AG04449 (cell line): Measurements from ENCODE around the gene KCNJ6.
A peak's percentile ranks its signal among the peaks of the same experiment; 100 is the strongest.

ENCODE experiments used
- CTCF ChIA-PET: fragments of 350-600 bp; formaldehyde crosslinking; extraction: SDS; loops from one replicate; lab custom pipeline; 2021; ENCODE audit warnings: antibody characterized with exemption; lab: Yijun Ruan, JAX
- POLR2A ChIA-PET: fragments of 400-600, 350-600 bp; formaldehyde crosslinking; extraction: SDS; loops from one replicate; lab custom pipeline; 2020; ENCODE audit warnings: antibody characterized with exemption, inconsistent platforms; lab: Yijun Ruan, JAX
- DNase-seq: peaks from one replicate; pipeline ENCODE4 v3.0.0-alpha.2; 2010; ENCODE audit warnings: low read depth, low spot score
- H3K4me3 ChIP-seq: 2 replicates; pipeline ENCODE4 v1.5.1; 2011; ENCODE audit warnings: low read depth, mild to moderate bottlenecking, control low read depth, low read length
- TF ChIP-seq, protein P1 (sequence below): IDR thresholded peaks from one replicate; pipeline ENCODE4 v1.5.1; 2011; ENCODE audit warnings: mild to moderate bottlenecking, moderate library complexity, low read length, control low read depth, inconsistent platforms; ENCODE audit not compliant: insufficient read depth; ENCODE audit errors: missing control alignments

KCNJ6 gene

DNA sequence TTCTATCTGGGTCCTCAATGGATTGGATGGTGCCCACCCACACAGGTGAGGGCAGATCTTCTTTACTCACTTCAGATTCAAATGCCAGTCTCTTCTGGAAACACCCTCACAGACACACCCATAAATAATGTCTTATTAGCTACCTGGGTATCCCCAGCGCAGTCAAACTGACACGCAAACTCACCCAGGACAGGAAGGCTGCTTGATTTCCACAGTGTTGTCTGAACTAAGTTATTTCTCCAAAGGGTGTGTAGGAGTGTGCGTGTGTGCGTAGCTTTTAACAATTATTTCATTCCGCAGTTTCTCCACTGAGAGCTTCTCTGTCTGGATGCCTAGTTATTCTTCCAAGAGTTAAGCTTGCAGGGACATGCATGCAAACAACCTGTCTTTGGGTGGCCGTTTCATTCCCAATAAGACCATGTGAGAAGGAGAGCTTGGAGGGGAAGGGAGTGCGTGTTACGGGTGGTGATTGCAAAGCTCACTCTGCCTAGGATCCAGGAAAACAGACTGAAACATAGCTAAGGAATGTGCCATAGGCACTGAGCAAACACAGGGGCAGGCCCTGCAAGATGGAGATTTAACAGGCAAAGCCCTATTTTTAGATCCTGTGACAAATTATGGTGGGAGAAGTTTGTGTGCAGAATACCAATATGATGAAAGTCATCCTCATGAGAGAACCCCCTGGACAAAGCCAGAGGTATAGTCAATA is 280.0 kb downstream of the KCNJ6 start:
- no peak overlapping the region for H3K4me3 ChIP-seq
- DNase-seq, result peak; percentile 79
- TF ChIP-seq, protein P1, sequence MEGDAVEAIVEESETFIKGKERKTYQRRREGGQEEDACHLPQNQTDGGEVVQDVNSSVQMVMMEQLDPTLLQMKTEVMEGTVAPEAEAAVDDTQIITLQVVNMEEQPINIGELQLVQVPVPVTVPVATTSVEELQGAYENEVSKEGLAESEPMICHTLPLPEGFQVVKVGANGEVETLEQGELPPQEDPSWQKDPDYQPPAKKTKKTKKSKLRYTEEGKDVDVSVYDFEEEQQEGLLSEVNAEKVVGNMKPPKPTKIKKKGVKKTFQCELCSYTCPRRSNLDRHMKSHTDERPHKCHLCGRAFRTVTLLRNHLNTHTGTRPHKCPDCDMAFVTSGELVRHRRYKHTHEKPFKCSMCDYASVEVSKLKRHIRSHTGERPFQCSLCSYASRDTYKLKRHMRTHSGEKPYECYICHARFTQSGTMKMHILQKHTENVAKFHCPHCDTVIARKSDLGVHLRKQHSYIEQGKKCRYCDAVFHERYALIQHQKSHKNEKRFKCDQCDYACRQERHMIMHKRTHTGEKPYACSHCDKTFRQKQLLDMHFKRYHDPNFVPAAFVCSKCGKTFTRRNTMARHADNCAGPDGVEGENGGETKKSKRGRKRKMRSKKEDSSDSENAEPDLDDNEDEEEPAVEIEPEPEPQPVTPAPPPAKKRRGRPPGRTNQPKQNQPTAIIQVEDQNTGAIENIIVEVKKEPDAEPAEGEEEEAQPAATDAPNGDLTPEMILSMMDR, result no peak
- POLR2A ChIA-PET, result interaction anchor here (0.7 kb wide), 1 partner anchor 72 kb away, joined by 3 read pairs; no protein-coding TSS in a partner anchor
- CTCF ChIA-PET, result interaction anchor here (0.9 to 1.3 kb wide), 3 partner anchors 39 to 716 kb away, joined by 3 read pairs; no protein-coding TSS in a partner anchor

DNA sequence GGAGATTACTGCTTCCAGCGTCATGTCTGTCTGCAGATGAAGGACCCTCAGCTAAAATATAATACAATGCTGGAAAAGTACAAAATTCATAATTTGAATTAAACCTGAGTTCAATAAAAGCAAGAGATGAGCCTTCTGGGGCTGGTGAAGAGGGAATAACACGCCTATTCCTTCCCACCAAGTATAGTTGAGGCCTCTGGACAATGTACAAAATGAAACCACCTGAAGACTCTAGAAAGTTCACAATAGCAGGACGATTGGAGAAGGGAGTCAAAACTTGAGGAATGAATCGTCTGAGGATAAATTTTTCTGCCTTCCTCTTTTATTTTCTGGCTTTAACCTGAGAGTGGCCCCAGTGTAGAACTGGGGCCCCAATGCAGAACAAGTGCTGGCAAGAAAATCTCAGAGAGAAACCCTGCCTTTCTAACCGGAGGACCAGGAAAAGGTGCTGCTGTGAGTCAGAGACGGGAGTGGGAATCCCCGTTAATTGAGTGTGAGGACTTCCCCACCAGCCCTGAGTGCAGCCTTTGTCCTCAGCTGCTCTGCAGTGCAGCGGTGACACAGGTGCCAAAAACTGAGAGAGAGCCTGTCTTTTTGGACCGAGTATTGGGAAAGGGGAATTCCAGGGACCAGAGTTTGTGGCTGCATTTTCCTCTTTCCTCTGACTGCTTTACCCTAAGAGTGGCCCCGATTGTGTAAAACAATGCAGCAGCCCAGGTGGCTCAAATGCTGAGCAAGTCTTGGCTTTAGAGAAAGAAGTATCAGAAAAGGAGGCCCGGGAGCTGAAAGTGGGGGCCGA is 284.7 kb downstream of the KCNJ6 start:
- no peak overlapping the region for H3K4me3 ChIP-seq
- TF ChIP-seq, protein P1, result no peak
- POLR2A ChIA-PET, result no interaction called here
- CTCF ChIA-PET, result interaction anchor here (1.0 kb wide), 1 partner anchor 69 kb away, joined by 3 read pairs; no protein-coding TSS in a partner anchor
- no peak for DNase-seq

DNA sequence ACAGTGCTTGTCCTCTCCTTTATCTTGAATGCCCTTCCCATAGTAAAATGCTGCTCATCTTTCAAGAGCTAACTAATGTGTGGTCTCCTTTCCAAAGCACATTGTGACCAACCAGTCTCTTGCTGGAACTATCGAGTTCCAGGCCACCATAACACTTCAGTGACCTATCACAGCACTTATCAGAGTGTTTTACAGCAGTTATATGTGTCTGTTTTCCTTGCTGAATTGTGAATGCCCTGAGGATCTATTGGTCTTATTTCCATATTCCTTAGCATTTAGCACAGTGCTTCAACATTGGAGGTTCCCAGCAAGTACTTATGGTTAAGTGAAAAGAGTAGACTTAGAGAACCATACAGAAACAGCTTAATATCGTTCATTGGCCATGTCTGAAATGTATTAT is 285.4 kb downstream of the KCNJ6 start:
- DNase-seq, result no peak
- TF ChIP-seq, protein P1, result no peak
- H3K4me3 ChIP-seq, result no peak overlapping the region
- POLR2A ChIA-PET, result no interaction called here
- CTCF ChIA-PET, result interaction anchor here (1.0 kb wide), 1 partner anchor 70 kb away, joined by 3 read pairs; no protein-coding TSS in a partner anchor

DNA sequence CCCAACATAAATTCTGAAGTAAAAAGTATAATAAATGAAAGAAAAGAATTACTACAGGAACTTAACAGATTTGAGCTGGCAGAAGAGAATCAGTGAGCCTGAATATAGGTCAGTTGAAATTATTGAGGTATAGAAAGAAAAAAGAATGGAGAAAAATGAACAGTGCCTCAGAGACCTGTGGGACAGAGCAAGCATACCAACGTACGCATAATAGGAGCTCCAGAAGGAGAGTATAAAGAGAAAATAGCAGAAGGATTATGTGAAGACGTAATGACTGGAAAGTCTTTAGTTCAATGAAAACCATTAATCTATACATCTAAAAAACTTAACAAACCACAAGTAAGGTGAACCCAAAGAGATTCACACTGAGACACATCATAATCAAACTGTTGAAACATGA is 287.9 kb downstream of the KCNJ6 start:
- TF ChIP-seq, protein P1, result no peak
- DNase-seq, result no peak
- ChIA-PET POLR2A (no interaction called here), CTCF (no interaction called here)
- no peak overlapping the region for H3K4me3 ChIP-seq

DNA sequence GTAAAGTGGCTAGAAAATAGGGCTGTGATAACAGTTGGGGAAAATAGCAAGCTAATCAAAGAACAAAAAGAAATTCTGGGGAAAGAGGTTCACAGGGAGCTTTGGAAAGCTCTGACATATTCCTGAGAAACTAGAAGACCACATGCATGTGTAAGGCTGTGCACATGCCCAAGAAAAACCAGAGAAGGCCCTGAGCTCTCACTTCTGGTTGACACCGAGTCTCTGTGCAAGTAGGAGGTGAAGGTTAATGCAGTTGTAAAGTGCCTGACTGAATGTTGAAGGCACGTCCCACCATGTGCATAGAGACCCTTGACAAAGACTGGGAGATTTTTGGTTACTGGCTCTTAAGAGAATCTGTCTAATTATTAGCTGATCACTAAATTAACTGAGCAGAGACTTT is 288.7 kb downstream of the KCNJ6 start:
- ChIA-PET CTCF (no interaction called here), POLR2A (no interaction called here)
- H3K4me3 ChIP-seq, result no peak overlapping the region
- no peak for DNase-seq
- TF ChIP-seq, protein P1, result no peak

DNA sequence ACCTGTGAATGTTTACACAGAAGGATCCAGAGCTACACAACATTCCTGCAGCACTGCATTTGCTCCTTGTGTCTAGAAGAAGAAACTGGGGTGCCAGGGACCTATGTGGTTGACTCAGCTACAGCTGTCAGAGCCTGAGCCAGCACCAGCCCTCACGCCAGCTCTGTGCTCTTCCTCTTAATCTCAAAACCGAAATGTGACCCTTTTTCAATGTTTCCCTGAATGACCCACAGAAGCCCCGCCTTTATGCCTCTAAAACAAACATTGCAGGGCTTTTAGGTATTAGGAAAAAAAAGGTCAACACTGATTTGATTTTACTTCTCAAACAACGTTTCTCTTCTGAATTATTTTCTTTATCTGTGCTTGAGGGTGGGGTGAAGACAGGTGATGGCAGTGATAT is 289.2 kb downstream of the KCNJ6 start:
- ChIA-PET POLR2A (no interaction called here), CTCF (no interaction called here)
- DNase-seq, result no peak
- TF ChIP-seq, protein P1, result no peak
- H3K4me3 ChIP-seq, result no peak overlapping the region
